ENCODE results near the gene PRKAG2.

PRKAG2 gene

DNA sequence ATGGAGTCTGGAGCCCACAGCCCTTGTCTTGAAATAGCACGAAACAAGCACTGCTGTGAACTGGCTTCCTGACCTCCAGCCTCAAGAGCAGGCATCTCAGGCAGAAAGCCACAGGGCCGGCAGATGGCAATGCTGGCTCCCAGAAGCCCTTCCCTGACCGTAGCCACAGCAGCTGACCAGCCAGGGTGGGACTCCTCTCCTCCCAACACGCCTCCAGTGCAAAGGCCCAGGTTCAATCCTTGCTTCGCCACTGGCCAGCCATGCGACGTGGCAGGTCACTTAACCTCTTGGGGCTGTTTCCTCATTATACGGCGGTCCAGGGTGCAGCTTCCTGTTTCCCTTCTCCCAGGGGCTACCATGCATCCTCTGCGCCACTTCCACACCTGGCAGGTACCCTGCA, 12.8 kb downstream of the PRKAG2 start:
- DNase-seq: no peak

DNA sequence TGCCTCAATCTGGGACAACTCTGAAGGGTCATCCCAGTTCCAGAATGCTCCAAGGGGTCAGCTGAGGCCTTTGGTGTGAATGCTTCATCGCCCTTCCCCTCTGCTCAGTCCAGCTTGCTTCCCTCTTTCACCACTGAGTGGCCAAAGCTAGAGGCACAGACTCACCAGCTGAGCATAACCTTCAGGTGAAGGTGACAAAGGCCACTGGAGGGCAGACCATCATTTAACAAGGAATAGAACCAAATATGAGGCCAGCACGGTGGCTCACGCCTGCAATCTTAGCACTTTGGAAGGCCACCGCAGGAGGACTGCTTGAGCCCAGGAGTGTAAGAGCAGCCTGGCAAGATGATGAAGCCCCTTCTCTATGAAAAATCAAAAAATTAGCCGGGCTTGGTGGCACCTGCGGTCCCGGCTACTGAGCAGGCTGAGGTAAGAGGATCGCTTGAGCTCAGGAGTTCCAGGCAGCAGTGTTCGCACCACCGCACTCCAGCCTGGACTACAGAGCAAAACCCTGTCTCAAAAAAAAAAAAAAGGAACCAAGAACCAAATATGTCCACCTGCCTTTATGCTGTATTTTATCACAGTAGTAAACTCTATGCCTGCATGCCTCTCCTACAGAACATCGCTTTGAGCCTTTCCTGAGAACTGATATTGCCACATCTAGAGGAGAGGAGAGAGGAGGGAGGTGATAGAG, 13.4 kb downstream of the PRKAG2 start:
- DNase-seq: no peak

DNA sequence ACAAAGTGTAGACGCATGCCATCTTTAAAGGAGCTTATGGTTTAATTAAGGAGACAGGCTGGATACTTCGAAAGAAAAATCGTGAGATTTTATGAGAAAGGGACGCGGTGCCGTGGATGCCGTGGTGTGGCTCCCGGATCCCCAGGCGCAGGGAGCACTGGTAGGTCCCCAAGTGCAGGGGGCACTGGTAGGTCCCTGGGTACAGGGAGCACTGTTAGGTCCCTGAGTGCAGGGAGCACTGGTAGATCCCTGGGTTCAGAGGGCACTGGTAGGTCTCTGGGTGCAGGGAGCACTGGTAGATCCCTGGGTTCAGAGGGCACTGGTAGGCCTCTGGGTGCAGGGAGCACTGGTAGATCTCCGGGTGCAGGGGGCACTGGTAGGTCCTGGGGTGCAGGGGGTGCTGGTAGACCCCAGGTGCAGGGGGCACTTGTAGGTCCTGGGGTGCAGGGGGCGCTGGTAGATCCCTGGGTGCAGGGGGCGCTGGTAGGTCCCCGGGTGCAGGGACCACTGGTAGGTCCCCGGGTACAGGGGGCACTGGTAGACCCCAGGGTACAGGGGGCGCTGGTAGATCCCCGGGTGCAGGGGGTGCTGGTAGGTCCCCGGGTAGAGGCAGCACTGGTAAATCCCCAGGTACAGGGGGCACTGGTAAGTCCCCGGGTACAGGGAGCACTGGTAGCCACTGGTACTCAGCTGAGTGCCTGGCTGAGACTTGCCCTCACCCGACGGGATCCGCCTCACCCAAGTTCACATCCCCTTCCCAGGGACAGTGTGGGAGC, 14.1 kb downstream of the PRKAG2 start:
- no peak for DNase-seq

GRCh38 chr7:151861881-151862280, 15.0 kb downstream of the PRKAG2 start:
- DNase-seq: no peak

DNA sequence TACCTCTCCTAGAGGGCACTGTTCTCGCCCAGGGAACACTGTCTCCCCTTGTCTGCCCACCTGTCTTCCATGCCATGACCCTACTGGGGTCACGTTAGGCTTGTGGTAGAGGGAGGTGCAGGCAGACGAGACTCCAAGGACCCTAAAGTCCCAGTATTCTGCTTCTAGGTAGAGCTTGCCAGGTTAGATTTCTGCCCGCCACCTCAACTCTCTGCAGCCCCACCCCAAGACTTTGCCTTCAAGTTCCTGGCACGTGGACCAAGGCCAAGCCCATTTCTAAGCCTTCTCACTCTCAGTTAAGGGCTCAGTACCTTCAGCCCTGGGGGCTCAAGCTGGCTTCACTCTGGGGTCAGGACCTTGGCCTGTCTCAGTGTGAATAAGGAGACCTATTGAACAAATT, 16.1 kb downstream of the PRKAG2 start:
- DNase-seq: no peak

GRCh38 chr7:151859948-151860685, 16.8 kb downstream of the PRKAG2 start:
- no peak for DNase-seq

DNA sequence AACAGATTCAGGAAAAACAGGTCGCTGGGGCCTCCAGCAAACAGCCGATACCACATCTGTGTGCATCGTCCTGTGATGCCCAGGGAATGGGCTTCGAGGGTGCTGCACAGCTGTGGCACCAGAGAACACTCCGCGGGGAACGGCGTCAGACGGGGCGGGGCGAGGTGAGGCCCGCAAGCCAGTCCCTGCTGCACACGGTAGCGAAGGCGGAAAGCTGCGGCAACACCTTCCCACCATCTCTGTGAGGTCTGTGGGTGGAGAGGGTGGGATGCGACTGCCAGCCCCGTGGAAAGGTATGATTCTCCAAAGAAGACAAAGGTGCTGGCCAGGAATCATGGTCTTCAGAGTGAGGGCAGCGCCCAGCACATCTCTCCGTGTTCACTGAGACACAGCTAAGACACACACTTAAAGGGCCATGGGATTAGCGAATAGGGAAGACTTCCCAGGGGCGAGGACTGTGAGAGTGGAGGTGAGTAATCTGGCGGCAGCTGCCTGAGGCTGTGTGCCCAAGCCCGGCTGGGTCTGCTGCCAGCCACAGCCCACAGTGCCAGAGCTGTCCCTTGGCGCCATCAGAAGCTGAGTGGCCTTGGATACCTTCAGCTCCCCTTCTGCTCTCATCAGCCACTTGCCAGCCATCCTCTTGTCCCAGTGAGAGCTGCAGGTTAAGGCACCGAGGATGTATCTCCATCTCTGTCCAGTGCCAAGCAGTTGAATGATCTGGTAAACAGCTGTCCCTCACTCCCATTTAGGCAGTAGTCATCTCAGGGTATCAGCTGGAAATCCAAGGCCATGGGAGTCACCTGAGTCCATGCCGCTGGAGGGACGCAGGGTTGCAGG, 17.6 kb downstream of the PRKAG2 start:
- no peak for DNase-seq

DNA sequence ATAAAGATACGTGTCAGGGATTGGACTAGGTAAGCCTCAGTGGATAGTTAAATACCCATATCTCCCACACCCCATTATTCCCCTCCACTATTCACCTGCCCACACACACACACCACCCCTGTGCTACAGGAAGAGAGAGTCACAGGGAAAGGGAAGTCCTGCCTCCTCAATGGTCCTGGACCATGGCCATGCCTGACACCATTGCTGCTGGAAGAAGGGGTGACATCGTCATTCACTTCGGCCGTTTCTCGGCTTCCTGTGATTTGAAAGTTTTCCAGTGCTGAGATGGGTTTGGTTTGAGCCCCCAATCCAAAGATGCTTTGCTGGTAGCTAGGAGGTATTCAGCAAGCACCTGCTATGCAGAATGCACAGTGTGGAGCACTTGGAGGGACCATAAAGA, 18.5 kb downstream of the PRKAG2 start:
- DNase-seq: no peak

- DNase-seq: no peak
Observed at GRCh38 chr7:151857866-151858450, 19.0 kb downstream of the PRKAG2 start.

GRCh38 chr7:151857412-151857811, 19.5 kb downstream of the PRKAG2 start:
- no peak for DNase-seq

- DNase-seq: no peak
Observed at GRCh38 chr7:151856516-151856915, 20.4 kb downstream of the PRKAG2 start.

DNA sequence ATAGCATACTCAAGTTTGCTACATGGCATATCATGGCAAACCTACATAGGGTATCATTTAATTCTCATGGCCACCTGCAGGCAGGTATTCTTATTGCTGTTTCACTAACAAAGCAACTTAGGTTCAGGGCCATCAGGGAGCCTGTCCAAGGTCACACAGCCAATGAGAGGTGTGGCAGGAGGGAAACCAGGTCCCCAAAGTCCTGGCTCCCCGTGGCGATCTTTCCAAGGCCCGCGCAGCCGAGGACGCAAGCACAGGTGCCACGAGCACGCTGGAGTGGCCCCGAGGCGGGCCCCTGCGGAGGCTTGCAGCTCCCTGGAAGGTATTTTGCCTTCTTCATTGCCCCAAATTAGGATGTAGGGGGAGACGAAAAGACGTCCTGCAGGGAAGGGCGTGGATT, 20.8 kb downstream of the PRKAG2 start:
- no peak for DNase-seq

GRCh38 chr7:151854720-151855071, 22.2 kb downstream of the PRKAG2 start:
- no peak for DNase-seq

DNA sequence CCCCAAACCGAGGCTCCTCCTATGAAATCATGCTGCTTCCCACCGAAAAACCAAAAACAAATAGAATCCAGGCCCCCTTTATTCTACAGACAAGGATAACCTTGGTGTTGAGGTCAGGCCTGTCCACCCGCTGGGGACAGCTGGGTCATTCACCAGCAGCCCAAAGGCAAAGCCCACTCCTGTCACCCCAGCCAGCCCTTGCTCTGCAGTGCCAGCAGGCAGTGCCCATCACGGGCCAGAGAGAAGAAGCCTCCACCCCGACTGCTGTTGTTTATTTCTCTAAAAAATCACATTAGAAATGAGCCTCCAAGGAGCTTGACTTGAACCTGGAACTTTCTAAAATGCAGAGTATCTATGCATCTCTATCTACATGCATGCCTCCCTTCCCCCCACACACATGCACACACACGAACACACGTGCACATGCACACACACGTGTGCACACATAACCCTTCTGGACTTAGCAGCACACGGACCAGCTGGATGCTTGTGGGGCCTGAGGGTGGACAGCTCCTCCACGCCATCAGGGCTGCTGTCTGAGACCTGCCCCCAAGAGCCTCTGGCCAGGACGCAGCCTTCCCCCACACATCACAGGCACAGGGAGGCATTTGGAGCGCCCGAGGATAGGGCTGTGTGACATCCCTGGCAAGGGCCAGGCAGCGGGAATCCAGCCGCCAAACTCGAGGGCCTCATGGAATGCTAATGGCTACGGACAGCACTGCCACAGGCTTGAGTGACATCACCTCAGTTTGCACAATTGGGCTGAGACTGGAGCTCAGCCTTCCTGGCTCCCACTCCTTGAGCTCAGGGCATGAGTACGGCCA, 22.8 kb downstream of the PRKAG2 start:
- DNase-seq: no peak

- no peak for DNase-seq
Observed at GRCh38 chr7:151852486-151853396, 24.2 kb downstream of the PRKAG2 start.

DNA sequence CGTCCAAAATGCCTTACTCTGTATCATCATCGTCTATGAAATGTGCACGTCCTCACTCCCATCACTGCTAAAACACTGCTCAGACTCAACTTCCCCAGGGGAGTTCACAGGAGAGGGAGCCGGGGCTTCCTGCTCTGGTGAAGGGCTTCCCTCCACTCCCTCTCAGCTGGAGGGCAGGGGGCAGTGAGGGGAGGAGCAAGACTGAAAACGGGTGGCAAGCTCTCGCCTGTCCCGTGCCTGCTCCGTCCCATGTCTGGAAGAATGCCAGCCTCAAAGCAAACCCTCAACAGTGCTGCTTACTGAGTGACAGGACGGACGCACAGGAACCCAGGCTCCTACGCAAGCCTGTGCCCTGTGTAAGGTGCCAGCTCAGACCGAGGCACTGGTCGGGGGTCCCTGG, 25.1 kb downstream of the PRKAG2 start:
- DNase-seq: no peak

DNA sequence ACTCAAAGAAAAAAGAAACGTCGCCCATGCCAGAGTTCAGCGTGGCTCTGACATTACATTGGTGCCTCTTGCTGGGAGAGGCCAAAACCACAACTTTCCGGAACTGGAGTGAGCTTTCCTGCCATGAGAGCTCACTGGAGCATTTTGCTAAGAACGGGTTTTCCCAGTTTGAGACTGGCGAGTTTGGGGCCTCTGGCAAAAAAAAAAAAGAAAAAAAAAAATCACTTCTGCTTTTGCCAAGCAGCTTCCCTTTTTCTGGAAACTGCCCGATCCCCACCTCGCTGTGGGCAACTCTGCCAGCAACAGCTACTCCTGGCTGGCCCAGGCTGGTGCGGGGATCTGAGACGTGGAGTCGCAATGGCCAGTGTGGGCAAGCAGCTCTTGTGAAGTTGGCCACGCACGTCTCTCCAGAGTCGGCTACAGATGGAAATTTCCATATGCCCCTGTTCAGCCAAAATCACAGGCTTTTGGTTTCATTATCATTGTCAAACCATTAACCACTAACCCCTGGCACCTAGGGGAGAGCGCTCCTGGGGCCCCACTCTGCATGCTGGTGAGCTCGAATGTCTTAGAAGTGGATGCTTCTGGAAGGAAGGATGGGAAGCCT, 25.7 kb downstream of the PRKAG2 start:
- no peak for DNase-seq

DNA sequence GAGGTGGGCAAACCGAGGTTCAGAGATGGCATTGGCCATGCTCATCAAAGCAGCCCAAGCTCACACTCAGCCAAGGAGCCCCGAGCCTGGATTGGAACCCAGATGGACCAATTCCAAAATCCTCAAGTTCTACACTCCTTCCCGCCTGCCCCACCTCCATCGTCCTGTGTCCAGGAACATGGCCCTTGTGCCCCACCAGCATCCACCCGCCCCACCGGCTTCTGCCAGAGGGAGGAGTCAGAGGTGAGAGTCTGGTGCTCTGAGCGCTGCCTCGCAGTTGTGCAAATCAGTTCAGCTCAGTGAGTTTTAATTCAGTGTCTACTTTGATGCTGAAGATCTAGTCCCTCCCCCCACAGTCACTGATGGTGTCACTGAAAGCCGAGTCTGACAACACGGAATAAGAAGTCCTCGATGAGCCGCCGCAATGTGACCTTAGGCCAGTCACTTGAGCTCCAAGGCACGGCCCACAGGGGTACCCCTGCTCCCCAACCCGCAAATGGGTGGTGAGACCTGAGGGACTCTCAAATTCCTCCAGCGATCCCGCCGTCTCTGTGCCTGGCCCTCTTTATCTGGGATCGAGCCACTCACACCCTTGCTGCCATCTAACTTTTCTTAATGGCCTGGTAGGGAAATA, 26.3 kb downstream of the PRKAG2 start:
- no peak for DNase-seq

- DNase-seq: no peak
Observed at GRCh38 chr7:151849879-151850260, 27.0 kb downstream of the PRKAG2 start.
